OCI-LY3 (cell line): ENCODE data around the gene PHTF2.

Experiments used
- EZH2phosphoT487 ChIP-seq: fragments of 200-600 bp; shearing (Covaris generic); IDR thresholded peaks from 2 replicates; pipeline ENCODE4 v1.6.1; 2018; ENCODE audit warnings: antibody characterized with exemption, mixed run types, low read depth
- TF ChIP-seq, protein P1 (sequence below): fragments of 200-600, 300-600 bp; sonication (generic); IDR thresholded peaks from 2 replicates; pipeline ENCODE4 v1.5.1; 2014; ENCODE audit warnings: antibody characterized with exemption, low read length, low read depth

DNA sequence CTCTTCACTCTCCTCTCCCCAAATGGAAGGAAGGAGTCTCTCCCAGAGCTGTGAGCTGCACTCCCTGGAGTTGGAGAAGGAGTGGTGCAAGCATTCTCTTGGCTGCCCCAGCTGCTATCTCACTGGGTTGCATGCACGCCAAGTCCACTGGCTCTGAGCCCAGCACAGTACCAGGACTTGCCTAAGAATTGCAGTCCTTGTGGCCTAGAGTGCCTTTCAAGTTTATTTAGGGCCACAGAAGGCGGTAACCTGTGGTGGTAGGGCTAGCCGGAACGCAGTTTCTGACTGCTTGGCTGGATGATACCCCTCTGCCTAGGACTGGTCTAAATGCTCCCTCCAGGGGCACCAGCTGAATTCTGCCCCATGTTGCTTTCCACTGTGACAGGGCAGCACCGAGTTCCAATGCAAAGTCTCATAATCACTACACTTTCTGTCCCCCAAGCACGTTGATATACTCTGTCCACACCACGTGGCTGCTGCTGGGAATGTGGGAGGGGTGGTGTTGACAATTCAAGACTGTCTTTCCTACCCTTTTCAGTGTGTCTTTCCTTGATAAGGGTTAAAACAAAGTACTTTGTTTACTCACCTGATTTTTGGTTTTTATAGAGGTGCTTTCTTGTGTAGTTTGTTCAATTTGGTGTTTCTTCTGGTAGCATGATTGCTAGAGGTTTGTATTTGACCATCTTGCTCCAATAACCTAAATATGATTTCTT is 57.0 kb downstream of the PHTF2 start:
- TF ChIP-seq EZH2phosphoT487 = no peak
- TF ChIP-seq, protein P1, sequence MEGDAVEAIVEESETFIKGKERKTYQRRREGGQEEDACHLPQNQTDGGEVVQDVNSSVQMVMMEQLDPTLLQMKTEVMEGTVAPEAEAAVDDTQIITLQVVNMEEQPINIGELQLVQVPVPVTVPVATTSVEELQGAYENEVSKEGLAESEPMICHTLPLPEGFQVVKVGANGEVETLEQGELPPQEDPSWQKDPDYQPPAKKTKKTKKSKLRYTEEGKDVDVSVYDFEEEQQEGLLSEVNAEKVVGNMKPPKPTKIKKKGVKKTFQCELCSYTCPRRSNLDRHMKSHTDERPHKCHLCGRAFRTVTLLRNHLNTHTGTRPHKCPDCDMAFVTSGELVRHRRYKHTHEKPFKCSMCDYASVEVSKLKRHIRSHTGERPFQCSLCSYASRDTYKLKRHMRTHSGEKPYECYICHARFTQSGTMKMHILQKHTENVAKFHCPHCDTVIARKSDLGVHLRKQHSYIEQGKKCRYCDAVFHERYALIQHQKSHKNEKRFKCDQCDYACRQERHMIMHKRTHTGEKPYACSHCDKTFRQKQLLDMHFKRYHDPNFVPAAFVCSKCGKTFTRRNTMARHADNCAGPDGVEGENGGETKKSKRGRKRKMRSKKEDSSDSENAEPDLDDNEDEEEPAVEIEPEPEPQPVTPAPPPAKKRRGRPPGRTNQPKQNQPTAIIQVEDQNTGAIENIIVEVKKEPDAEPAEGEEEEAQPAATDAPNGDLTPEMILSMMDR = no peak
